Neural crest cell (in vitro differentiated cells): ENCODE measurements around the gene ADARB1. TPM values are rescaled to one million over a fixed set of nuclear protein-coding genes. Genes with fewer than 3 reads are reported as not detected.
A peak's percentile ranks its signal among the peaks of the same experiment; 100 is the strongest.

Experiments used
- DNase-seq: peaks from one replicate; pipeline ENCODE4 v3.0.0; 2021; ENCODE audit warnings: low read depth, mixed read lengths, low spot score
- H3K27ac Mint-ChIP-seq: one replicate; pipeline ENCODE4 v1.8.0; 2021; ENCODE audit warnings: mild to moderate bottlenecking, mixed read lengths; ENCODE audit not compliant: unreplicated experiment
- H3K27me3 Mint-ChIP-seq: 2 replicates; pipeline ENCODE4 v1.8.0; 2021; ENCODE audit warnings: low read depth, mild to moderate bottlenecking, mixed read lengths
- H3K36me3 Mint-ChIP-seq: 2 replicates; pipeline ENCODE4 v1.8.0; 2021; ENCODE audit warnings: low read depth, mild to moderate bottlenecking, mixed read lengths
- H3K4me1 Mint-ChIP-seq: 2 replicates; pipeline ENCODE4 v1.8.0; 2021; ENCODE audit warnings: mixed read lengths
- H3K4me3 Mint-ChIP-seq: one replicate; pipeline ENCODE4 v1.8.0; 2021; ENCODE audit warnings: mild to moderate bottlenecking, mixed read lengths
- H3K9me3 Mint-ChIP-seq: 2 replicates; pipeline ENCODE4 v1.8.0; 2021; ENCODE audit warnings: mixed read lengths
- CTCF ChIP-seq: fragments of 200-600 bp; sonication (generic); conservative IDR thresholded peaks from 2 replicates; pipeline ENCODE4 v1.5.0; 2021; ENCODE audit warnings: antibody characterized with exemption, mild to moderate bottlenecking
- total RNA-seq: library from RNA; stranded (reverse); gene quantifications from 2 replicates; pipeline ENCODE4 v1.2.1, GENCODE V29; 2021

ADARB1 gene
- total RNA-seq, 1 donor from 2014 or later = 21.0 TPM

DNA sequence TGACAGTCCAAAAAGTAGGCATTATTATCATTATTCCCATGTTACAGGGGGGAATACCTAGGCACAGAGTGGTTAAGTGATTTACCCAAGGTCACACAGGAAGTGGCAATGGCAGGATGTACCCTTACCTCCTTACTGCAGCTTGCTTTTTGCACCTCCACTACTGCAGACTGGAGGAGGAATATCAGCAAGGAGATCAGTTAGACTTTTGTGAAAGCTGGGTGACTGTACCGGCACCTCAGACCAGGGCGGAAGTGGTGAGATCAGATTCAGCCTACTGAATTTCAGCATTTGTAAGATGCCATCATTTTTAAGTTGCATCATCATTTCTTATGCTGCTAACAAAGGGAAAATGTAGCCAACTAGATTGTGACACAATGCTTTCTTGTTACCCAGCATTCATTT, 4.5 kb downstream of the ADARB1 start:
- Mint-ChIP-seq H3K36me3 (no peaks in the 10 kb centered on the region), H3K27me3 (peaks cover 26% of the 10 kb centered on the region), H3K27ac (no peak overlapping the region), H3K9me3 (no peaks in the 10 kb centered on the region), H3K4me3 (no peak overlapping the region), H3K4me1 (peaks cover 21% of the 10 kb centered on the region)
- no peak for TF ChIP-seq CTCF
- no peak for DNase-seq

GRCh38 chr21:45079351-45079750, 5.0 kb downstream of the ADARB1 start:
- Mint-ChIP-seq H3K4me1 (peaks cover 21% of the 10 kb centered on the region), H3K36me3 (no peaks in the 10 kb centered on the region), H3K27ac (no peak overlapping the region), H3K27me3 (peaks cover 26% of the 10 kb centered on the region), H3K9me3 (no peaks in the 10 kb centered on the region), H3K4me3 (peak overlapping the region; percentile 14)
- TF ChIP-seq CTCF = no peak
- no peak for DNase-seq

DNA sequence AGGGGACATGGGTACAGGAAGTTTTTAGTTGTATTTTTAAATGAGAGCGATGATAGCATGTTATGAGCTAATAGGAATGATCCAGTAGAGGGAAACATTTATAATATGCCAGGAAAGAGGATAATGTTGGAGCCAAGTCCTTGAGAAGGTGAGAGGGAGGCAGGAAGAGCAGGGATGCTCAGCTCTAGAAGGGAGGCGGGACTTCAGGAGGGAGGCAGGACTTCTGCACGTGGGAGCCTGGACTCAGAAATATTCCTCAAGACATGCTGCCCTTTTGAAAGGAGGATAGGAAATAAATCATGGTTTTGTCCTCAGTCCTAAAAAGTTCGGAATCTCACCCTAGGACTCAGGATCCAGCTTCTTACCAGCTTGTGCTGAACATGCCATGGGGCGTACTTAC, 5.9 kb downstream of the ADARB1 start:
- DNase-seq = no peak
- Mint-ChIP-seq H3K4me3 (no peak overlapping the region), H3K9me3 (no peaks in the 10 kb centered on the region), H3K36me3 (no peaks in the 10 kb centered on the region), H3K27me3 (peaks cover 24% of the 10 kb centered on the region), H3K4me1 (peaks cover 21% of the 10 kb centered on the region), H3K27ac (no peak overlapping the region)
- TF ChIP-seq CTCF = no peak

GRCh38 chr21:45080639-45081414, 6.4 kb downstream of the ADARB1 start:
- Mint-ChIP-seq H3K4me3 (no peak overlapping the region), H3K27me3 (peaks cover 18% of the 10 kb centered on the region), H3K9me3 (no peaks in the 10 kb centered on the region), H3K4me1 (peaks cover 16% of the 10 kb centered on the region), H3K27ac (no peak overlapping the region), H3K36me3 (no peaks in the 10 kb centered on the region)
- no peak for TF ChIP-seq CTCF
- DNase-seq = no peak

GRCh38 chr21:45081636-45082035, 7.3 kb downstream of the ADARB1 start:
- Mint-ChIP-seq H3K4me3 (no peak overlapping the region), H3K27ac (no peak overlapping the region), H3K4me1 (peaks cover 8% of the 10 kb centered on the region), H3K9me3 (no peaks in the 10 kb centered on the region), H3K36me3 (no peaks in the 10 kb centered on the region), H3K27me3 (peaks cover 10% of the 10 kb centered on the region)
- DNase-seq = no peak
- TF ChIP-seq CTCF = no peak
